Sigmoid colon (tissue), 7 donors: ENCODE results near the gene ANKIB1. TPM values are rescaled to one million over a fixed set of nuclear protein-coding genes. Genes with fewer than 3 reads are reported as not detected.

Experiments
- DNase-seq: peaks from one replicate; pipeline ENCODE4 v3.0.0-alpha.2; 2019
- H3K27ac ChIP-seq, 4 donors: fragments of 200-600 bp; sonication (generic); one replicate each; pipeline ENCODE4 v1.5.1; 2016 to 2019; ENCODE audit warnings: mild to moderate bottlenecking in 1 of 4
- H3K27me3 ChIP-seq, 3 donors: fragments of 200-600 bp; sonication (generic); one replicate each; pipeline ENCODE4 v1.5.1; 2019; ENCODE audit warnings: mild to moderate bottlenecking in 1 of 3
- H3K36me3 ChIP-seq, 4 donors: fragments of 200-600 bp; sonication (generic); one replicate each; pipeline ENCODE4 v1.5.1; 2016 to 2019
- H3K4me1 ChIP-seq, 4 donors: fragments of 200-600 bp; sonication (generic); one replicate each; pipeline ENCODE4 v1.5.1; 2017 to 2019
- H3K4me3 ChIP-seq, 4 donors: fragments of 200-600 bp; sonication (generic); one replicate each; pipeline ENCODE4 v1.5.1; 2017 to 2019; ENCODE audit warnings: mild to moderate bottlenecking in 2 of 4, moderate library complexity in 1 of 4
- H3K9me3 ChIP-seq, 4 donors: fragments of 200-600 bp in 3 of 4; sonication (generic) in 3 of 4; one replicate each; pipeline versions ENCODE4 v1.5.1 to v1.6.1; 2013 to 2019
- EP300 ChIP-seq, 4 donors: sonication (generic); formaldehyde crosslinking; IDR thresholded peaks; one replicate each; pipeline ENCODE4 v1.6.1; 2017; ENCODE audit warnings: antibody characterized with exemption in 4 of 4
- POLR2A ChIP-seq, 2 donors: fragments of 450-650 bp; IDR thresholded peaks; one replicate each; pipeline ENCODE4 v1.6.1; 2016; ENCODE audit warnings: antibody characterized with exemption in 2 of 2, mild to moderate bottlenecking in 2 of 2, moderate library complexity in 2 of 2
- POLR2AphosphoS5 ChIP-seq, 4 donors: sonication (generic); formaldehyde crosslinking; IDR thresholded peaks; one replicate each; pipeline ENCODE4 v1.6.1; 2017; ENCODE audit warnings: antibody characterized with exemption in 4 of 4
- WGBS, 2 donors: extraction: QIAGEN DNeasy Blood & Tissue Kit; methylation state at CpG; one replicate each; pipeline ENCODE4 v1.1.7; 2013; 5-methylcytosine and 5-hydroxymethylcytosine counted together
- intact Hi-C: fragments of 100-400 bp; cut with DNase I; formaldehyde crosslinking; loops from one replicate; pipeline ENCODE4 v1.15.1; 2023
- polyA plus RNA-seq, 3 donors: library from polyadenylated mRNA; stranded (reverse); fragments of 200-250 nt; gene quantifications; one replicate each; pipeline ENCODE4 v1.2.3, GENCODE V29; 2013
- total RNA-seq, 4 donors: library from RNA; depleted of rRNA; stranded (reverse); fragments of >200 nt; gene quantifications; one replicate each; pipeline ENCODE4 v1.1.0, GENCODE V29; 2016
- TF ChIP-seq, protein P1 (sequence below), 4 experiments: fragments of 450-650 bp in 3 of 4; fragments of 200-600 bp in 1 of 4; IDR thresholded peaks; one replicate each; pipeline ENCODE4 v1.5.1; 2016 to 2019; ENCODE audit warnings: antibody characterized with exemption in 4 of 4, mild to moderate bottlenecking in 3 of 4, moderate library complexity in 2 of 4
- donor health status: healthy with polysubstance abuse.
- donor health status: Bipolar disorder and iron deficiency.
- donor health status: healthy.

The ANKIB1 gene
- total and polyA plus RNA-seq, 7 donors = 12.6 to 37.5 (median 24.6) TPM

DNA sequence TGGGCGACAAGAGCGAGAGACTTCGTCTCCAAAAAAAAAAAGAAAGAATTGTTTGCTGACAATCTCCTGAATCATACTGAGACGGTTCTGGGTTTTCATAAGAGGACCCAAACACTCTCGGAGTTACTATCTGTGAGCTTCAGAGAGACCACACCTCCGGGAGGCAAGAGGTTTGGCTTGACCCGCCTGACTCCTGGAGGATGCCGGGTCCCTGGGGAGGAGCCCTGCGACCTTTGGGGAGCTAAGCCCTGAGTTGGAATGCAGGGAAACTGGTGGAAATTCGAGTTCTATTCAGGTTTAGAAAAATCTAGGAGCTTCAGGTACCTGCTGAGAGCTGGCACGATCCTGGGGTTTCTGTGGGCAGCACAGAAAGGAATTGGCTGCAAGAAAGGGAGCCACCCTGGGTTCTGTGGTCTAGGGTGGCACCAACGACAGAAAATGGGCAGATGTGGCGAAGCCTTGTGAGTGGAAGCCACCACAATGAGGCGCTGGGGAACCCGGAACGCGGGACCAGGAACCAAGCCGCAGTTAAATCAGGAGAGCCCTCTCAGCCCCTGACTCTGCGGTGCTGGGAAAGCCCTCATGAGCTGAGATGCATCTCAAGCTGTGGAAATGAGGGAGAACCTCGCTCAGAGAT lies 179.7 kb downstream of the ANKIB1 start:
- no peak overlapping the region for H3K4me3 ChIP-seq

DNA sequence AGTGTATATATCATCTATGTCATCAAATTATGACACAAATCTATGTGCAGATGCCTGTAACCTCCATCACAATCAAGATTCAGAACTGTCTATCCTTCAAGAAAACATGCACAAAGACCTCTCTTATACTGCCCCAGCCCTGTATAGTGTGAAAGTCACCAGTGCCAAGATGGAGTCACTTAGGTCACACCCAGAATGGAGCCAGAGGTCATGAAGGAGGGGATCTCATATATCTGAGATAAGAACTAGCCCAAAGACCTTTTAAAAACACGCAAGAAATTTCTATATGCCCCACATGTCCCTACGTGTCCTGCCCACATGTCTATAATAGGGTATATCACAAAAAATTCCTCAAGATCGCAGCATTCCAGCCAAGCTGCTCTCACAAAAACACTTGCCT lies 181.4 kb downstream of the ANKIB1 start:
- Histone ChIP-seq H3K27ac (no peak overlapping the region), H3K4me3 (no peak overlapping the region), H3K36me3 (no peaks in the 10 kb centered on the region), H3K27me3 (peaks cover 0 to 5% (median 0%) of the 10 kb centered on the region in 3 donors), H3K4me1 (peaks cover 0 to 8% (median 0%) of the 10 kb centered on the region in 4 donors), H3K9me3 (no peaks in the 10 kb centered on the region)
- no peak for DNase-seq
- WGBS, 2 donors = 91 to 96% methylated on average over 3 of the region's 3 CpGs
- TF ChIP-seq POLR2A (IDR thresholded peaks at IDR 0.05) (no peak), EP300 (IDR thresholded peaks at IDR 0.05) (no peak), POLR2AphosphoS5 (IDR thresholded peaks at IDR 0.05) (no peak)
- TF ChIP-seq, protein P1, sequence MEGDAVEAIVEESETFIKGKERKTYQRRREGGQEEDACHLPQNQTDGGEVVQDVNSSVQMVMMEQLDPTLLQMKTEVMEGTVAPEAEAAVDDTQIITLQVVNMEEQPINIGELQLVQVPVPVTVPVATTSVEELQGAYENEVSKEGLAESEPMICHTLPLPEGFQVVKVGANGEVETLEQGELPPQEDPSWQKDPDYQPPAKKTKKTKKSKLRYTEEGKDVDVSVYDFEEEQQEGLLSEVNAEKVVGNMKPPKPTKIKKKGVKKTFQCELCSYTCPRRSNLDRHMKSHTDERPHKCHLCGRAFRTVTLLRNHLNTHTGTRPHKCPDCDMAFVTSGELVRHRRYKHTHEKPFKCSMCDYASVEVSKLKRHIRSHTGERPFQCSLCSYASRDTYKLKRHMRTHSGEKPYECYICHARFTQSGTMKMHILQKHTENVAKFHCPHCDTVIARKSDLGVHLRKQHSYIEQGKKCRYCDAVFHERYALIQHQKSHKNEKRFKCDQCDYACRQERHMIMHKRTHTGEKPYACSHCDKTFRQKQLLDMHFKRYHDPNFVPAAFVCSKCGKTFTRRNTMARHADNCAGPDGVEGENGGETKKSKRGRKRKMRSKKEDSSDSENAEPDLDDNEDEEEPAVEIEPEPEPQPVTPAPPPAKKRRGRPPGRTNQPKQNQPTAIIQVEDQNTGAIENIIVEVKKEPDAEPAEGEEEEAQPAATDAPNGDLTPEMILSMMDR (IDR thresholded peaks at IDR 0.05) = no peak
- intact Hi-C loops = no loop called here

More for the DNA sequence above, 179.7 kb downstream of the ANKIB1 start:
- Histone ChIP-seq H3K36me3 (no peaks in the 10 kb centered on the region), H3K9me3 (no peaks in the 10 kb centered on the region), H3K27ac (no peak overlapping the region), H3K4me1 (peaks cover 0 to 8% (median 0%) of the 10 kb centered on the region in 4 donors), H3K27me3 (peaks cover 0 to 5% (median 0%) of the 10 kb centered on the region in 3 donors)
- intact Hi-C loops = no loop called here
- no peak for DNase-seq
- 53 to 54% methylated on average over 20 of the region's 20 CpGs for WGBS, 2 donors
- no peak for TF ChIP-seq POLR2A (IDR thresholded peaks at IDR 0.05)
- TF ChIP-seq, protein P1 (IDR thresholded peaks at IDR 0.05) = no peak
- no peak for TF ChIP-seq POLR2AphosphoS5 (IDR thresholded peaks at IDR 0.05)
- TF ChIP-seq EP300 (IDR thresholded peaks at IDR 0.05) = no peak

DNA sequence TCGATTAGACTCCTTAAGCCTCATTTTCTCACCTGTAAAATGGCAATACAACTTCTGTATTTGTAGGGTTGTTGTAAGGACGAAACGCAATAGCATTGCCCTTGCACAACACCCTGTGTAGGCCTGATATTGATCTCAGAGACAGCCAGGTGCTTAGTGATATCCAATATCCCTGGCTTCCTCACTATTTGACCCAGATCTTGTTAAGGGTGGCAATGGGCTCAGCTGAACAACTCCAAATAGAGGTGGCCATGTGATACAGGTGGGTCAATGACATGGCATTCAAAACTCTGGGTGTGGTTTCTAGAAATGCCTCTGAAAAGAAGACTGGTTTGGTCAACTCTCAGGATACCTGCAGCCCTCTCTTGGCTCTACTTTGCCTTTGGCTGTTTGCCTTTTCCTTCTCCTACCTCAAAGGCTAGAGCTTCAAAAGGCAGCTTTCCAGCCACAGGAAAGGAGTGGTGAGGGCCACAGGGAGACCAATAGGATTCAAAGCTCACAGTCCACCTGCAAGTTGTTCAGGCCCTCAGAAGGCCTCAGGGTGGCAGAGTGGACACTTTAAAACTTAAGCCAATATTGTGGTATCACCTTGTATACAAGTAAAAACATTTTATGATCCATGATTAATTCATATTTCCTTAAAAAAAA lies 186.6 kb downstream of the ANKIB1 start:
- Histone ChIP-seq H3K27ac (no peak overlapping the region), H3K4me1 (no peaks in the 10 kb centered on the region), H3K27me3 (no peaks in the 10 kb centered on the region), H3K9me3 (no peaks in the 10 kb centered on the region), H3K4me3 (no peak overlapping the region), H3K36me3 (no peaks in the 10 kb centered on the region)
- no peak for DNase-seq
- intact Hi-C loops = no loop called here
- no peak for TF ChIP-seq POLR2A (IDR thresholded peaks at IDR 0.05)
- TF ChIP-seq, protein P1 (IDR thresholded peaks at IDR 0.05) = no peak
- no peak for TF ChIP-seq EP300 (IDR thresholded peaks at IDR 0.05)
- TF ChIP-seq POLR2AphosphoS5 (IDR thresholded peaks at IDR 0.05) = no peak
- WGBS, 2 donors = 78 to 94% methylated on average over 3 of the region's 3 CpGs

DNA sequence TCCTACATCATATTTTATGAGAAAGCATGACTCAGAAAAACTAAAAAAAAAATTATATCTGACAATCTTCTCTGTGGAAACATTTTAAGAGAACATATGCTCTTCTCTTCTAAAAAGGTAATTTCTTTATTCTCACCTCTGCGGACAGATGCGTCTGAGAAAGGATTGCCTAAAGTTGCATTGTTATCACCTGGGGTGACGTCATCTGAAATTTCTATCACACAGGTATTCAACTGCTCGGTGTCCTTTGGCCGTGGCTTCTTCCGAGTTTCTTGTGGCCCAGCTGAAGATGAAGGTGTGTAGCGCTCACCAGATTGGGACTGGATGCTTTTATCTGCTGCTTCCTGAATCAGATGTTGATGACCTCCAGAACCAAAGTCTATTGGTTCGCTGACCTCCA lies 187.2 kb downstream of the ANKIB1 start:
- TF ChIP-seq, protein P1 (IDR thresholded peaks at IDR 0.05) = no peak
- TF ChIP-seq POLR2AphosphoS5 (IDR thresholded peaks at IDR 0.05) (no peak), POLR2A (IDR thresholded peaks at IDR 0.05) (no peak), EP300 (IDR thresholded peaks at IDR 0.05) (no peak)
- no peak overlapping the region for H3K4me3 ChIP-seq
- intact Hi-C loops = no loop called here
- no peak overlapping the region for H3K27ac ChIP-seq
- no peaks in the 10 kb centered on the region for H3K36me3 ChIP-seq
- no peaks in the 10 kb centered on the region for H3K9me3 ChIP-seq
- H3K27me3 ChIP-seq = no peaks in the 10 kb centered on the region
- 95 to 96% methylated on average over 8 of the region's 8 CpGs for WGBS, 2 donors
- no peak for DNase-seq
- no peaks in the 10 kb centered on the region for H3K4me1 ChIP-seq
